OCI-LY7 (cell line): ENCODE data around the gene HTRA2. TPM values are rescaled to one million over a fixed set of nuclear protein-coding genes. Genes with fewer than 3 reads are reported as not detected.
"Not testable (repeated sequence)": the region's sequence is repeated elsewhere in the genome, so short reads cannot be mapped to it uniquely, and the experiment has no call there.

Source experiments
- BruUV-seq: library from RNA; stranded (reverse); fragments of 400-500 nt; replicated peaks from 2 replicates; lab custom pipeline; 2021; lab: Mats Ljungman, UMichigan
- CTCF ChIA-PET: fragments of 300-600 bp; sonication (Branson Sonifier 250); formaldehyde crosslinking; loops from one replicate; lab custom pipeline; 2022; ENCODE audit warnings: antibody characterized with exemption; ENCODE audit not compliant: unreplicated experiment; lab: Charles Lee
- POLR2A ChIA-PET: fragments of 300-600 bp; sonication (Branson Sonifier 250); formaldehyde crosslinking; loops from one replicate; lab custom pipeline; 2022; ENCODE audit warnings: antibody characterized with exemption; lab: Charles Lee
- DNase-seq: peaks from one replicate; pipeline ENCODE4 v3.0.0-alpha.2; 2015; ENCODE audit warnings: low spot score
- H2AFZ ChIP-seq: fragments of 200-600 bp; sonication (generic), shearing (Covaris generic); 2 replicates; pipeline ENCODE4 v1.6.1; 2014; ENCODE audit warnings: mild to moderate bottlenecking, antibody characterized with exemption, low read length, moderate library complexity
- H3K27ac ChIP-seq: fragments of 200-600 bp; sonication (generic); 2 replicates; pipeline ENCODE4 v1.5.1; 2014; ENCODE audit warnings: mixed run types, low read depth, mild to moderate bottlenecking, moderate library complexity, low read length, inconsistent platforms; ENCODE audit not compliant: poor library complexity, severe bottlenecking
- H3K36me3 ChIP-seq: fragments of 200-600 bp; sonication (generic); 2 replicates; pipeline ENCODE4 v1.6.1; 2014; ENCODE audit warnings: mild to moderate bottlenecking, antibody characterized with exemption, low read length, moderate library complexity, mixed read lengths; ENCODE audit not compliant: insufficient read depth
- H3K4me1 ChIP-seq: fragments of 200-600 bp; sonication (generic); 2 replicates; pipeline ENCODE4 v1.5.1; 2014; ENCODE audit warnings: mild to moderate bottlenecking, low read length; ENCODE audit not compliant: insufficient read depth, poor library complexity, severe bottlenecking
- H3K4me2 ChIP-seq: fragments of 200-600 bp; sonication (generic); 2 replicates; pipeline ENCODE4 v1.6.1; 2014; ENCODE audit warnings: mild to moderate bottlenecking, low read length
- H3K4me3 ChIP-seq: fragments of 200-600 bp; sonication (generic); 2 replicates; pipeline ENCODE4 v1.5.1; 2014; ENCODE audit warnings: mild to moderate bottlenecking, low read depth, low read length; ENCODE audit not compliant: poor library complexity, severe bottlenecking
- H3K79me2 ChIP-seq: fragments of 200-600 bp; sonication (generic); 2 replicates; pipeline ENCODE4 v1.6.1; 2016; ENCODE audit warnings: low read depth, mild to moderate bottlenecking, low read length, moderate library complexity, mixed read lengths; ENCODE audit not compliant: insufficient read depth
- H3K9me2 ChIP-seq: fragments of 200-600 bp; sonication (generic); 2 replicates; pipeline ENCODE4 v1.6.1; 2016; ENCODE audit warnings: mild to moderate bottlenecking, low read length, mixed read lengths; ENCODE audit not compliant: insufficient read depth
- H3K9me3 ChIP-seq: fragments of 200-600 bp; sonication (generic); 2 replicates; pipeline ENCODE4 v1.6.1; 2014; ENCODE audit warnings: mild to moderate bottlenecking, mixed run types, low read length, mixed read lengths
- H4K20me1 ChIP-seq: fragments of 200-600 bp; sonication (generic); 2 replicates; pipeline ENCODE4 v1.6.1; 2014; ENCODE audit warnings: mild to moderate bottlenecking, antibody characterized with exemption, low read length, moderate library complexity, mixed read lengths; ENCODE audit not compliant: insufficient read depth
- CTCF ChIP-seq: fragments of 200-600 bp; sonication (generic); conservative IDR thresholded peaks from 2 replicates; pipeline ENCODE4 v1.5.1; 2014; ENCODE audit warnings: mild to moderate bottlenecking, antibody characterized with exemption, low read length, moderate library complexity, mixed read lengths
- EZH2phosphoT487 ChIP-seq: fragments of 200-600 bp; sonication (generic); IDR thresholded peaks from 2 replicates; pipeline ENCODE4 v1.6.1; 2018; ENCODE audit warnings: low read depth, borderline replicate concordance, mild to moderate bottlenecking, mixed run types, antibody characterized with exemption, low read length, moderate library complexity, mixed read lengths
- intact Hi-C: fragments of 100-400 bp; cut with micrococcal nuclease; formaldehyde crosslinking; loops from one replicate; pipeline ENCODE4 v1.10.0; 2022; ENCODE audit not compliant: unreplicated experiment
- total RNA-seq, 2 experiments: library from RNA; depleted of rRNA in 1 of 2; stranded (reverse); fragments of >200 nt in 1 of 2; shearing (Covaris generic) in 1 of 2; gene quantifications; 2 replicates each; pipeline ENCODE4 v1.2.3, GENCODE V29; 2014 to 2022

The HTRA2 gene
- total RNA-seq, 2 experiments from 2014 or later: 50.7 to 54.8 TPM

GRCh38 chr2:74560591-74560990, 30.9 kb downstream of the HTRA2 start:
- Histone ChIP-seq H3K9me3 (no peaks in the 10 kb centered on the region), H3K4me2 (no peak overlapping the region), H3K9me2 (no peaks in the 10 kb centered on the region), H2AFZ (no peak overlapping the region), H3K27ac (no peak overlapping the region), H3K79me2 (no peaks in the 10 kb centered on the region), H3K4me1 (no peaks in the 10 kb centered on the region), H4K20me1 (no peaks in the 10 kb centered on the region), H3K4me3 (no peak overlapping the region), H3K36me3 (no peaks in the 10 kb centered on the region)
- ChIA-PET POLR2A (no interaction called here), CTCF (no interaction called here)
- no peak for TF ChIP-seq CTCF
- no peak for TF ChIP-seq EZH2phosphoT487
- no peak for DNase-seq
- intact Hi-C loops: no loop called here
- BruUV-seq: no TSS peak

GRCh38 chr2:74561022-74561421, 31.3 kb downstream of the HTRA2 start:
- H3K9me3 ChIP-seq, H3K4me3 ChIP-seq, H2AFZ ChIP-seq, CTCF ChIA-PET, POLR2A ChIA-PET, H3K9me2 ChIP-seq, H3K4me2 ChIP-seq, H3K27ac ChIP-seq, DNase-seq, H3K79me2 ChIP-seq, H3K4me1 ChIP-seq, H4K20me1 ChIP-seq, BruUV-seq, intact Hi-C loops, H3K36me3 ChIP-seq: not testable (repeated sequence)

- Histone ChIP-seq H3K36me3 (no peaks in the 10 kb centered on the region), H3K4me2 (no peak overlapping the region), H3K4me3 (no peak overlapping the region), H3K9me2 (no peaks in the 10 kb centered on the region), H3K27ac (no peak overlapping the region), H3K4me1 (no peaks in the 10 kb centered on the region), H3K79me2 (no peaks in the 10 kb centered on the region), H3K9me3 (no peaks in the 10 kb centered on the region), H4K20me1 (no peaks in the 10 kb centered on the region), H2AFZ (no peak overlapping the region; the same call in 1 of the 2 replicates)
- TF ChIP-seq CTCF (no peak), EZH2phosphoT487 (no peak)
- no TSS peak for BruUV-seq
- CTCF ChIA-PET: no interaction called here
- no peak for DNase-seq
- intact Hi-C loops: no loop called here
- POLR2A ChIA-PET: interaction anchor here (0.6 kb wide), 1 partner anchor 11 kb away, joined by 3 read pairs; no protein-coding TSS in a partner anchor
Measured at GRCh38 chr2:74562126-74562775, 32.5 kb downstream of the HTRA2 start.
